Heart left ventricle (tissue), 16 donors: ENCODE measurements around the gene P2RY10. TPM values are rescaled to one million over a fixed set of nuclear protein-coding genes. Genes with fewer than 3 reads are reported as not detected.

Source experiments
- ATAC-seq, 4 donors: fragments of 200-7000 bp; cut with Tn5 transposase; one replicate each; pipeline ENCODE4 v1.9.1; 2020 to 2022; ENCODE audit warnings: moderate library complexity in 4 of 4, mild to moderate bottlenecking in 3 of 4, moderate number of reproducible peaks in 1 of 4
- DNase-seq, 5 donors: peaks; one replicate each; pipeline ENCODE4 v3.0.0-alpha.2; 2020
- H3K27ac ChIP-seq, 12 donors: fragments of 200-600 bp; sonication (generic) in 4 of 12; one replicate each; pipeline versions ENCODE4 v1.5.0 to v1.8.0; 2016 to 2022; ENCODE audit warnings: mild to moderate bottlenecking in 2 of 12
- H3K27me3 ChIP-seq, 9 donors: fragments of 200-600 bp; sonication (generic) in 2 of 9; one replicate each; pipeline versions ENCODE4 v1.5.1 to v1.8.0; 2016 to 2022; ENCODE audit warnings: mild to moderate bottlenecking in 3 of 9
- H3K36me3 ChIP-seq, 9 donors: fragments of 200-600 bp; sonication (generic) in 2 of 9; one replicate each; pipeline versions ENCODE4 v1.5.0 to v1.8.0; 2018 to 2022; ENCODE audit warnings: mild to moderate bottlenecking in 2 of 9
- H3K4me1 ChIP-seq, 12 donors: fragments of 200-600 bp; sonication (generic) in 4 of 12; one replicate each; pipeline versions ENCODE4 v1.5.0 to v1.8.0; 2016 to 2022; ENCODE audit warnings: mild to moderate bottlenecking in 3 of 12
- H3K4me3 ChIP-seq, 12 donors: fragments of 200-600 bp; sonication (generic) in 4 of 12; one replicate each; pipeline versions ENCODE4 v1.5.0 to v1.8.0; 2017 to 2022; ENCODE audit warnings: mild to moderate bottlenecking in 9 of 12, moderate library complexity in 4 of 12
- H3K9me3 ChIP-seq, 12 donors: fragments of 200-600 bp; sonication (generic) in 4 of 12; one replicate each; pipeline versions ENCODE4 v1.5.0 to v1.8.0; 2016 to 2022; ENCODE audit warnings: mild to moderate bottlenecking in 1 of 12
- POLR2A ChIP-seq, 2 donors: fragments of 450-650 bp; IDR thresholded peaks; one replicate each; pipeline ENCODE4 v1.6.1; 2017; ENCODE audit warnings: antibody characterized with exemption in 2 of 2, mild to moderate bottlenecking in 2 of 2, moderate library complexity in 2 of 2
- WGBS, 4 donors: extraction: QIAGEN DNeasy Blood & Tissue Kit in 2 of 4; methylation state at CpG; one replicate each; pipeline versions ENCODE4 v1.1.5 to v1.1.7; 2013 to 2018; 5-methylcytosine and 5-hydroxymethylcytosine counted together
- intact Hi-C, 10 donors: fragments of 100-400 bp; cut with DNase I; formaldehyde crosslinking; loops; one replicate each; pipeline versions ENCODE4 v1.11.1 to v1.14.2; 2022
- polyA plus RNA-seq, 2 donors: library from polyadenylated mRNA; stranded (reverse); fragments of 200-250 nt; gene quantifications; one replicate each; pipeline ENCODE4 v1.2.3, GENCODE V29; 2013
- total RNA-seq, 9 donors: library from RNA; depleted of rRNA in 2 of 9; stranded (reverse); fragments of >200 nt in 2 of 9; fragmentation: NEBNext Ultra II Directional in 3 of 9; extraction: Animal tissue kit (Norgen Biotek cat#: 25700) in 3 of 9; gene quantifications; one replicate each; pipeline versions ENCODE4 v1.1.0 to v1.2.4, GENCODE V29; 2016 to 2023
- TF ChIP-seq, protein P1 (sequence below), 12 donors: fragments of 200-600 bp; sonication (generic) in 4 of 12; IDR thresholded peaks; one replicate each; pipeline versions ENCODE4 v1.5.0 to v1.8.0; 2018 to 2022; ENCODE audit warnings: antibody characterized with exemption in 12 of 12, mild to moderate bottlenecking in 5 of 12
- donor health status: ischemic (EF 13 %, LVEDD 7.1; RV severe dilation, severe dysfunction).
- donor health status: healthy with polysubstance abuse.
- donor health status: DM: no; HTN: yes; CAD: no.
- donor health status: DM: no; HTN: no; CAD: no.
- donor health status: ischemic (EF 25% LVEDD 6.9; RV normal size, moderate dysfunction).
- donor health status: ischemic (EF 25% LVEDD 5.7; RV mildly dilated, moderate dysfunction).
- donor health status: healthy.
- donor health status: DM: yes; HTN: yes; CAD: no.
- donor health status: ischemic (EF 35%, LVEDD 5.7; RV mildly dilated, moderate dysfunction).
- donor health status: nonischemic (EF 11% LVEDD 7.7; RV severe dilation, severe dysfunction).
- donor health status: DM: yes; HTN: yes; CAD: no.
- donor health status: PGD.
- donor health status: ischemic (EF 29% LVEDD 5.4; RV normal size, mild dysfunction).
- donor health status: nonischemic (EF 23%, LVEDD 6.1; RV moderate dilation, normal function).

The P2RY10 gene
- total and polyA plus RNA-seq, 11 donors, result 0.07 to 1.8 (median 0.71) TPM; not detected in 7

DNA sequence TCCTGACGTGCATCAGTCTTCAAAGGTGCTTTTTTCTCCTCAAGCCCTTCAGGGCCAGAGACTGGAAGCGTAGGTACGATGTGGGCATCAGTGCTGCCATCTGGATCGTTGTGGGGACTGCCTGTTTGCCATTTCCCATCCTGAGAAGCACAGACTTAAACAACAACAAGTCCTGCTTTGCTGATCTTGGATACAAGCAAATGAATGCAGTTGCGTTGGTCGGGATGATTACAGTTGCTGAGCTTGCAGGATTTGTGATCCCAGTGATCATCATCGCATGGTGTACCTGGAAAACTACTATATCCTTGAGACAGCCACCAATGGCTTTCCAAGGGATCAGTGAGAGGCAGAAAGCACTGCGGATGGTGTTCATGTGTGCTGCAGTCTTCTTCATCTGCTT, 15.7 kb downstream of the P2RY10 start:
- Histone ChIP-seq H3K27me3 (no peaks in the 10 kb centered on the region), H3K4me1 (no peaks in the 10 kb centered on the region), H3K36me3 (no peaks in the 10 kb centered on the region), H3K27ac (no peak overlapping the region), H3K4me3 (no peak overlapping the region), H3K9me3 (no peaks in the 10 kb centered on the region)
- ATAC-seq, result no peak
- DNase-seq, result no peak
- no peak for TF ChIP-seq POLR2A (IDR thresholded peaks at IDR 0.05)
- TF ChIP-seq, protein P1, sequence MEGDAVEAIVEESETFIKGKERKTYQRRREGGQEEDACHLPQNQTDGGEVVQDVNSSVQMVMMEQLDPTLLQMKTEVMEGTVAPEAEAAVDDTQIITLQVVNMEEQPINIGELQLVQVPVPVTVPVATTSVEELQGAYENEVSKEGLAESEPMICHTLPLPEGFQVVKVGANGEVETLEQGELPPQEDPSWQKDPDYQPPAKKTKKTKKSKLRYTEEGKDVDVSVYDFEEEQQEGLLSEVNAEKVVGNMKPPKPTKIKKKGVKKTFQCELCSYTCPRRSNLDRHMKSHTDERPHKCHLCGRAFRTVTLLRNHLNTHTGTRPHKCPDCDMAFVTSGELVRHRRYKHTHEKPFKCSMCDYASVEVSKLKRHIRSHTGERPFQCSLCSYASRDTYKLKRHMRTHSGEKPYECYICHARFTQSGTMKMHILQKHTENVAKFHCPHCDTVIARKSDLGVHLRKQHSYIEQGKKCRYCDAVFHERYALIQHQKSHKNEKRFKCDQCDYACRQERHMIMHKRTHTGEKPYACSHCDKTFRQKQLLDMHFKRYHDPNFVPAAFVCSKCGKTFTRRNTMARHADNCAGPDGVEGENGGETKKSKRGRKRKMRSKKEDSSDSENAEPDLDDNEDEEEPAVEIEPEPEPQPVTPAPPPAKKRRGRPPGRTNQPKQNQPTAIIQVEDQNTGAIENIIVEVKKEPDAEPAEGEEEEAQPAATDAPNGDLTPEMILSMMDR (IDR thresholded peaks at IDR 0.05), result no peak
- intact Hi-C loops, result no loop called here
- 70 to 93% (median 82%) methylated on average over 8 of the region's 8 CpGs for WGBS, 4 donors

DNA sequence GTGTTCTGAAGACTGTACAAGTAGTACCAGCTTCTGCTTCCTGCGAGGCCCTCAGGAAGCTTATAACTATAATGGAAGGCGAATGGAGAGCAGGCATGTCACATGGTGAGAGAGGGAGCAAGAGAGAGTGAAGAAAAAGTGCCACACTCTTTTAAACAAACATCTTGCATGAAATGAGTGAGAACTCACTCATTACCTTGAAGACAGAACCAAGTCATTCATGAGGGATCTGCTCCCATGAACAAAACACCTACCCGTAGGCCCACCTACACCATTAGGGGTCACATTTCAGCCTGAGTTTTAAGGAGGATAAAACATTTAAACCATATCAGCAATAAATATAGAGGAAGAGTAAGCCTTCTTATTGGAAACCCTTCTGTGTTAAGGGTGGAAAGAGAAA, 19.4 kb downstream of the P2RY10 start:
- no peak for ATAC-seq
- WGBS, 4 donors, result 73 to 91% (median 81%) methylated on average over 3 of the region's 3 CpGs
- intact Hi-C loops, result no loop called here
- H3K9me3 ChIP-seq, result peaks cover 0 to 22% (median 0%) of the 10 kb centered on the region in 12 donors
- H3K4me3 ChIP-seq, result no peak overlapping the region
- no peaks in the 10 kb centered on the region for H3K36me3 ChIP-seq
- TF ChIP-seq POLR2A (IDR thresholded peaks at IDR 0.05), result no peak
- TF ChIP-seq, protein P1 (IDR thresholded peaks at IDR 0.05), result no peak
- H3K27me3 ChIP-seq, result no peaks in the 10 kb centered on the region
- H3K4me1 ChIP-seq, result no peaks in the 10 kb centered on the region
- no peak overlapping the region for H3K27ac ChIP-seq
- DNase-seq, result no peak

DNA sequence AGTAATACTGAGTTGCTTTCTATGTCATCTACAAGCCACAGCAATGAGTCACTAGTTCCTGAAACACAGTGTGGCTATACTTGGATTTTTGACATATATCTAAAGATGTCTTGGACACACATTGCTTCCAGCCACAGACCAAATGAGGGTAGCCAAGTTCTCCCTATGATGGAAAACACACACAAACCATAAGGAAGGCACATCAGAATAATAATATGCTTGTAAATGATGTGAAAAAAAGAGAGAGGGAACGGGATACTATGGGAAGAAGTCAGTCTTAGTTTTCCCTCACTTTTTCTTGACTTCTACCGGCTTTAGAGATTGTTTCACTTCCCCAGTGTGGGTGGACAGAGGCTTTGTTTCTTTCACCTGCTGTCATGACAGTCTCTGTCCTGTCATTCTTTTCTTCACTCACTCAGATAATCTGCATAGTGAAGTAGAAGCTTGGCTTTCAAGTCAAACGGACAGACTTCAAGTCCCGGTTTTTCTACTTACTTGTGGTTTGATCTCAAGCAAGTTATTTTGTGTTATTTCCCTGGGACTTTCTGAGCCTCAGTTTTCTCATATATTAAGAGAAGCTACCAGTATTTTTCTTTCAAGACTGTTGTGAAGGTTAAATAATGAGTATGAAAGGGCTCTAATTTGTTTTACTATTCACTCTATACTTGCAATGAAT, 34.7 kb downstream of the P2RY10 start:
- H3K27me3 ChIP-seq, result no peaks in the 10 kb centered on the region
- no peaks in the 10 kb centered on the region for H3K4me1 ChIP-seq
- H3K4me3 ChIP-seq, result no peak overlapping the region
- ATAC-seq, result no peak
- WGBS, 4 donors, result 44 to 65% (median 53%) methylated on average over 4 of the region's 4 CpGs
- TF ChIP-seq, protein P1 (IDR thresholded peaks at IDR 0.05), result no peak
- TF ChIP-seq POLR2A (IDR thresholded peaks at IDR 0.05), result no peak
- no peaks in the 10 kb centered on the region for H3K36me3 ChIP-seq
- intact Hi-C loops, result no loop called here
- H3K27ac ChIP-seq, result no peak overlapping the region
- no peaks in the 10 kb centered on the region for H3K9me3 ChIP-seq
- DNase-seq, result no peak

DNA sequence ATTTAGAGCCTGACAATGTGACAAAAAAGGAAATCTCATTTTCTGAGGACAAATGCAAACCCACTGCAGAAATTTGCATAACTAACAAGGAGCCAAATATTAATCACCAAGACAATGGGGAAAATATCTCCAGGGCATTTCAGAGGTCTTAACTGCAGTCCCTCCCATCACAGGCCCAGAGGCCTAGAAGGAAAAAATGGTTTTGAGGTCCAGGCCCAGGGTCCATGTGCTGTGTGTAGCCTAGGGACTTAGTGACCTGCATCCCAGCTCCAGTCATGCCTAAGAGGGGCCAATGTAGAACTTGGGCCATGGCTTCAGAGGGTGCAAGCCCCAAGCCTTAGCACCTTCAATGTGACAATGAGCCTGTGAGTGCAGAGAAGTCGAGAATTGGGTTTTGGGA, 44.2 kb downstream of the P2RY10 start:
- Histone ChIP-seq H3K27ac (no peak overlapping the region), H3K9me3 (peaks cover 0 to 10% (median 0%) of the 10 kb centered on the region in 12 donors), H3K4me1 (no peaks in the 10 kb centered on the region), H3K36me3 (no peaks in the 10 kb centered on the region), H3K27me3 (no peaks in the 10 kb centered on the region), H3K4me3 (no peak overlapping the region)
- WGBS, 4 donors, result 22 to 48% (median 37%) methylated on average over 1 of the region's 1 CpG
- ATAC-seq (no peak), DNase-seq (peak in 1 of 5 donors; percentile 19)
- no peak for TF ChIP-seq POLR2A (IDR thresholded peaks at IDR 0.05)
- TF ChIP-seq, protein P1 (IDR thresholded peaks at IDR 0.05), result no peak
- intact Hi-C loops, result no loop called here
